GM21576 (cell line): ENCODE data around the gene GP9.
"Not testable (repeated sequence)": the region's sequence is repeated elsewhere in the genome, so short reads cannot be mapped to it uniquely, and the experiment has no call there.

Experiments
- ATAC-seq: cut with Tn5 transposase; IDR thresholded peaks from one replicate; pipeline ENCODE4 v1.9.1; 2021; ENCODE audit warnings: mild to moderate bottlenecking, moderate library complexity; ENCODE audit not compliant: unreplicated experiment

The GP9 gene

DNA sequence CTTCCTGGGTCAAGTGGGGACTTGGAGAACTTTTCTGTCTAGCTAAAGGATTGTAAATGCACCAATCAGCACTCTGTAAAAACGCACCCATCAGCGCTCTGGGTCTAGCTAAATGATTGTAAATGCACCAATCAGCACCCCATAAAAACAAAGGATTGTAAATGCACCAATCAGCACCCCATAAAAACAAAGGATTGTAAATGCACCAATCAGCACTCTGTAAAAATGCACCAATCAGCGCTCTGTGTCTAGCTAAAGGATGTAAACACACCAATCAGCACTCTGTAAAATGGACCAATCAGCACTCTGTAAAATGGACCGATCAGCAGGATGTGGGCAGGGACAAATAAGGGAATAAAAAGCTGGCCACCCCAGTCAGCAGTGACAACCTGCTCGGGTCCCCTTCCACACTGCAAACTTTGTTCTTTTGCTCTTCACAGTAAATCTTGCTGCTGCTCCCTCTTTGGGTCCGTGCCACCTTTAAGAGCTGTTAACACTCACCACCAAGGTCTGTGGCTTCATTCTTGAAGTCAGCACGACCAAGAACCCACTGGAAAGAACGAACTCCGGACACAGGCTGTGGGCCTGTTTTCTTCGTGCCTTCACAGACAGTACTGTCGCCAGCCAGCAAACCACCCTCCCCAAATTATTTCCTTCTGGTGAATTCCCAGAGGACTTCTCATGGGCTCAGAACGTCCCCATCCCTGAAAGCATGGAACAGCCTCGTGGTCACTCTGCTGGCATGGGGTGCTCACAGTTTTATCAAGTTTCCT is 8.9 kb downstream of the GP9 start:
- not testable (repeated sequence) for ATAC-seq

DNA sequence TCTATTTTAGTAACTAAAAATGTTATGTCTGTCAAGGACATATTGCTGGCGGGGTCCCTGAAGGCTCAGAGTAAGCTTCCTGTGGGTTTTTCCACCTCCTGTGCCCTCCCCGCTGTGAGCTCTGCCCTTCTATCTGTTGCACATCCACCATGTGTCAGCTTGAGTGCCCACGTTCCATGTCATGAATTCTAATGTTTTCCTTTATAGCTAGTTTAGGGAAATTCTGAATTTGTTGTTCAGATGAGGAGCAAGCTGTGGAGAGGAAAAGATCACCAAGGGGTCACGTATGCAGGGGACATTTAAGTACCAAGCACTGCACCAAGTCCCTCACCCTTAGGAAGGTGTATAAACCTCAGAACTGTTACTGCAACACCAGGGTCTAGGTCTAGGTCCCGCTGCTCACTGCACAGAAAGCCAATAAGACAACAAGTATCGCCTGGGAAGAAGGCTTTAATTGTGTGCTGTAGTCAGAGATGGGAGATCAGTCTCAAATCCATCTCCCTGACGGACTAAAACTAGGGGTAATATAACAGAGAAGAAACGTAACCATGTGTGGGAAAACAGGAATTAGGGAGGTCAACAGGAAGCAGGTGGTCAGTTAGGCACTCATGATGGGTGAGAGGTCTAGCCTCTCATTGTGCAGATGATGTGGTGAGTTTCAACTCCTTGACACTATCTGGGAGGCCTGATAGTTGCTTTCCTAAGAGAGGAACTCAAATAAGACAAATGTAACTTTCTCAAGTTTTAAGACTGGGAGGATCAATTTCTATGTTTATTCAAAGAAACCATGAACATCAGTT is 9.7 kb downstream of the GP9 start:
- no peak for ATAC-seq

DNA sequence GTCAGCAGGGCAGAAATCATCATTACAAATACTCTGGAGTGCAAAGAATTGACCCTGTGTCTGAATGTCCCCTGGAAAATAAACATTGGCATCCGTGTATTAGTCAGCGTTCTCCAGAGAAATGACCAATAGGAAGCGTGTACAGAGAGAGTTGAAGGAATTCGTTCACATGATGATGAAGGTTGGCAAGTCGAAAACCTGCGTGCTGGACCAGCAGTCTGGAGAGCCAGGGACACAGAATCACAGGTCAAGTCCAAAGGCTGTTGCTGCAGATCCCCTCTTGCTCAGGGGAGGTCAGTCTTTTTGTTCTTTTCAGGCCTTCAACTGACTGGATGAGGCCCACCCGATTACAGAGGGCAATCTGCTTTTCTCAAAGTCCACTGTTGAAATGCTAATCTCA is 16.6 kb downstream of the GP9 start:
- no peak for ATAC-seq

DNA sequence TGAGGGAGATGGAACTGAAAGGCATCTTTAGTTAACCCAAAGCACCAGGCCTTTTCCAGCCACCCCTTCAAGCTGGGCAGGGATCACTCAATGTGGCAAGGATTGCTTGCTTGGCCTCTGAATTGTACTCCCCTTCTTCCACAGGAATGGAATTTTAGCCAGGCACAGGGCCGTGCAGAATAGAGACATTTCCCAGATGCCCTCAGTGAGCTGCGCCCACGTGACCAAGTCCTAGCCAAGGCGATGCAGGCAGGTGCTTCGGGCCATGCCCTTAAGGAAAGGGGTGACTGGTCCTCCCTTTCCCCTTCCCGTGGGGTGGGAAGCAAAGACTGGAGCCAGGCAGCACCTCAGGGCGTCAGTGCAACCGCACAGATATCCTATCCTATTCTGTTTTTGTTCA is 17.9 kb downstream of the GP9 start:
- ATAC-seq: no peak

DNA sequence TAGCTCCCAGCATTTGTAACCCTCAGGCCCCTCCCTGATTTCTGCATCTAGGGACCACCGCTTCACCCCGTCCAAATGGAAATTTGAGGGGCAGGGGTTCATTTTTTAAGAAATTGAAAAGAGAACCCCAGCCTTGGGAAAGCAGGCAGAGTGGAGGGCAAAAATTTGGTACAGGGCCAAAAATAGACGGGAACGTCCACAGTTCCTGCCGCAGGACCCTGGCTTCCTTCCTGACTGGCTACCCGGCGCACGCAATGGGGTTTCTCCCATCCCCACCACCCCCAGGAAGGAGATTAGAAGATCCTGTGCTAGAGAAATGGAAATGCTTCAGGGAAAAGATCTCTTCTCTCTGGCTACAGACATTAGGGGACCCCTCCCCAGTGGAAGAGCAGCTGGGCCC is 20.9 kb downstream of the GP9 start:
- ATAC-seq: no peak

DNA sequence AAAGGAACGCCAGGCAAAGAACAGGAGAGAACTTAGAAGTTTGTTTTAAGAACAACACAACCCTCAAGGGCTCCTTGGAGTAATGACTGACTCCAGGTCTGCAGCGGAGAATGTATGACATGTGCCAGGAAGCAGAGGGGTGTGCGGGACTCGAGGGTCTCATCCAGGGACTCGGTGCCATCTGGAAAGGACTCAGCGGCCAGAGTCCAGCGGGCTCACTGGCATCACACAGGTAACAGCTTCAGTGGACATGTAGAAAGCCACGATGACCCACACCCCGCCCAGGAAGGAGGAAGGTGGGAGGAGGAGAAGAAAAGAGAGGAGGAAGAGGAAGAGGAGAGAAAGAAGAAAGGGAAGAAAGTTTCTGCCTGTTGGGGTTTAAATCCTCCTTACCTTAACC is 21.4 kb downstream of the GP9 start:
- ATAC-seq: no peak

DNA sequence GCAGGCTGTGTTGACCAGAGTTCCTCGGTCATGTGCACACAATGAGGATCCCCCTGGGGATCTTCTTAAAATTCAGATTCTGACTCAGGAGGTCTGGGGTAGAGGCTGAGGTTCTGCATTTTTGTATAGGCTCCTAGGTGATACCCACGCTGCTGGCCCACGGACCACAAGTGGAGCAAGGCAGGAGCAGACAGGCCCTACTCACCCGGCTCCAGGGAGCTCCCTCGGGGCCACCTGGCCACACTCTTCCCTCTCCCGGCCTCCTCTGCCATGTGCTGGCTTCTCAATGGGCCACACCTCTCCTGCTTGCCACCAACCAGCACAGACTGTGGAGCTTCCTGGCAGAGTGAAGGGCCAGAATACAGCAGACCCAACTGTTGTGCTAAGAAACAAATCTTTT is 23.9 kb downstream of the GP9 start:
- ATAC-seq: no peak

DNA sequence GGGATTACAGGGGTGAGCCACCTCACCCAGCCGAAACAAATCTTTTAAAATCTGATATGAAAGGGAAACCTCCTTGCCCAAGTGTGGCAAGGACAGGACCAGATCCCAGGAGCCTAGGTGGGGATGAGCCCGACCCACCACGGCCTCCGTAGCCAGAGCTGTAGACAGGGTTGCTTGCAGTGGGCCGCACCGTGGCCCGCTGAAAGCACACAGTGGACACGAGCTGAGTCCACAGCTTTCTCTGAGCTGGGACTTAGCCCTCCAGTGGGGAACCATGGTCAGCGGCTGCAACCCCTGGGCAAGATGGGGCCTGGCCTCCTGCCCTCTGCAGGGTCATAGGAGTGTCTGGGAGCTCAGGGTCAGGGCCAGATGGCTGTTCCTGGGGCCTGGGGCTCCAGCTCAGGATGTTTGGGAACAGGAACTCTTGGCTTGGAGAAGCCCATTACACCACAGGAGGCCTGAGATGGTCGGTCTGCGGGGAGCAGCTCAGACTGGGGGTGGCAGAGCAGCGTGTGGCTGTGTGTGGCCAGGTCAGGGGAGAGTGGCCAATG is 24.7 kb downstream of the GP9 start:
- ATAC-seq: no peak

DNA sequence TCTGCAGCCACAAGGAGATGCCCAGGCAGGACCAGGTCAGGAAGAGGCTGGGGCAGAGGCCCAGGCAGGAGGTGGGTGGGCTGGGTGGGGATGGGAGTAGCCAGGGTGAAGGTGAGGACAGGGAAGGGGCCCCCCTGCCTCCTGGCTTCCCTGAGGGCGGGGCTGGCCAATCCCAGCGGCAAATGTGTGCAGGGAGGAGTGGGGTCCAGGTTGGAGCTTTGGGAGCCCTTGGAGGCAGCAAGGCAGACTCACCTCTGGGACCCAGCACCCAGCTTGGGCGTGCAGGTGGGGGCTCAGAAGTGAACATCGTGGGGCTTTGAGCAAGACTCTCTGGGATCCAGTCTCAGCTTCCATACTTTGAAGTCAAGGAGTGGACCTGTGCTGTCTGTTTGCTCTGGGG is 25.2 kb downstream of the GP9 start:
- ATAC-seq: no peak

DNA sequence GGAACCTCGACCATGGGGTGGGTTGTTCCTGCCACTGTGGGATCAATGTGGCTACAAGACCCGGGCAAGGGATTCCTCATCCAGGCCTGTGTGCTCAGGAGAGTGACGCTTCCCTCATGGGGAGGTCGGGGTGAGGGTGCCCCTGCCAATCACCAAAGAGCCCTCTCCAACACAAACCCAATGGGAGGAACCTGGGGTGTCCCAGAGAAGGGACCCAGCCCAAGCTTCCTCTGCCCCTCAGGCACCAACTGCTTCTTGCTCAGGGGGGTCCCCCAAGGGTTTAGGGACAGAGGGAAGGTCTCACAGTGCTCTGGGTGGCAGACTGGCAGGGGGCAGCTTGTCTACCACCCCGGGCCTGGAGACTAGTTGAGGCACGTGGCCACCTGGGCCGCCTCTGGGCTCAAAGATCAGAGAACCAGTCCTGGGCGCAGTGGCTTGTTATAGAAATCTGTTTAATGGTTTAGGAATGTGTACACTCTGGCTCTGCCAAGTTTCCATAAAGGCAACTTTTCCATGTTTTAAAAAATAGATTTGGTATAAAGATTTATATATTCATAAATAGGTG is 26.6 kb downstream of the GP9 start:
- no peak for ATAC-seq

DNA sequence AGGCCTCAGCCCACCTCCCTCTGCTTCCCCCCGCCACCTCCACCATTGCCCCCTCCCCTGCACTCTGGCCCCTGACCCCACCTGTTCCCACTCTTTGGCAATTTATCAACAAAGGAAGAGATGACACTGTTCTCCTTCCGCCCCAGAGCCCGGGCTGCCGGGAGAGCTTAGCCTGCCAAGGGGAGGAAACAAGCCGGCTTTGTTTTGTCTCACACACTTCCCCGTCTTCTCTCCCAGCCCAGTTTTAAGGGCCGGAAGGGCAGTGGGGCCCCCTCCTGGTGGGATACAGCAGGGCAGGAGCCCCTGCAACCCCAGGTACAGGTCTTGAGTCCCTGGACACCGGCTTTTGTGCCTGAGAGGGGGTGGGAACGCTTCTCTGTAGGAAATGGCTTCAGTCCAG is 27.3 kb downstream of the GP9 start:
- not testable (repeated sequence) for ATAC-seq

DNA sequence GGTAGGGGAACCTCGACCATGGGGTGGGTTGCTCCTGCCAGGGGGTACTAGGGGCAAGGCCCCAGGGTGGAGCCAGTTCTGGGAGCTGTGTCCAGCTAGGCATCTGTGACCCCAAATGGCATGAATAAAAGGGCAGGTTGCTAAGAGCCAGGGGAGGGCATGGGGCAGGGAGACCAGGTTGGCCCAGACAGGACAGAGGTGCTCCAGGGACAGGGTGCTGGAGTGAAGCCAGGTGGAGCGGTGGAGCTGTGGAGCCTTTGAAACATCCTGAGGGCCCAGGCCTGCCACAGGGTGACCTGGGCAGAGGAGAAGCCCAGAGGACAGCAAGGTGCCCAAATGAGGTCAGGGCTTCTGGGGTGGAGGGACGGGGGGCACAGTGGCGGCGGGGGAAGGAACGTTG is 27.7 kb downstream of the GP9 start:
- ATAC-seq: not testable (repeated sequence)

DNA sequence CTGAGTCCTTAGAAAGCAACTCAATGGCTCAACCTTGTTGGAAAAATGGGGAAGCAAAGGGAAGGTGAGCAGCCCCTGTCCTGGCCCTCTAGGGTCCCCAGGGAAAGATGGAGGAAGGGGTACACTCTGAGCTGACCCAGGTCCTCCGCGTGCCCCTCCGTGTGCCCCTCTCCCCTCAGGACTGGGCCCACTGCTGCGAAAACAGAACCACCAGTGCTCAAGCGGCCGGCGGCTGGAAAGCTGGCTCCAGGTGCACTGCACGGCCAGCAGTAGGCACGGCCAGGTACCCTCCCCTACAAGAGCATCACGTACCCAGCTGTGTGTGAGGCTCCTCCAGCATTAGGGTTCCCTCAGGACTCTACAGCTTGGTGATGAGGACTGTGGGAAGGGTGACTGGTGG is 34.7 kb downstream of the GP9 start:
- ATAC-seq: no peak

DNA sequence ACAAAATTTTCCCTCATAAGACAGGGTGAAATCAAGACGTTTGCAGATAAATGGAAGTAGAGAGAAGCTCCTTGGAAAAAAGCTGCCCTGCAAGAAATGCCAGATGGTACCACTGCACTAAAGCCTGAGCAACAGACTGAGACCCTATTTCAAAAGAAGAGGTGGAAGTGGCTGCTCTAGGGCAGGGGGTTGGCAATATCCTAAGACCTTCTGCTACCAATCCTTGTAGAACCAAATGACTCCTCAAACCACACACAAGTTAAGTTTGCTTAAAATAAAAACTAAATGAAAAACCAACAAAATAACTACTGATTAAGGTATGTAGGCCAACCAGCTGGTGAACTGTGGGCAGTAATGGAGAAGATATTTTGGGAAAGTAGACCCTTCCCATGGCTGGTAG is 39.7 kb downstream of the GP9 start:
- no peak for ATAC-seq

DNA sequence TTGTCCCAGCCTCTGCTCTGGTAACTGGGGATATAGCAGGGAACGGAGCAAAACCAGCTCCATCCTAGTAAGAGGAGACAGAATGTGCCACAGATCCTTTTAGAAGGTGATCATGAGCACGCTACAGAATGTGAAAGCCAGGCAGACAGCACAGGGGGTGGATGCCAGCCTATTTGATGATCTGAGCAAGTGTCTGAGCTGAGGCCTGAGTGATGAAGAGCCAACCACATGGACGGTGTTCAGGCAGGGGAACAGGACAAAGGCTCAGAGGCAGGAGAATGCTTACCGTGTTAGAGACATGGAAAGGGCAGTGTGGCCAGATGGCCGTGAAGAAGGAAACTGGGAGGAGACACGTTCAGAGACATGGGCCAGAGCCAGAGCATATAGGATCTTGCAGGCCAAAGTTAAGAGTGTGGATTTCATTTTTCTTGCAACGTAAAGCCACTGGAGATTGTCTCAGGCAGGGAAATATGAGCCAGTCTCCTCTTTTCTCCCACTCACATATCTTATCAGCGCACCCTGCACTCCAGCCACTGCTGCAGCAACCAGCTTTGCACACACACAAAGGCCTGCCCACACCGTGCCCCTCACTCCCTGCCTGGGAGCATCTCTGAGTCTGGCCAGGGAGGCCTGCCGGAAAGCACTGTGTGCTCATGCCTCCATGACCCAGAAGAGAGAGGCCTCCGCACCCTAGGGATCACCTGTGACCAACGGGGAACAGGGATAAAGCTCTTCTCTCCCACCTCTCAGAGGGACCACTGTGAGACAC is 41.0 kb downstream of the GP9 start:
- ATAC-seq: no peak

DNA sequence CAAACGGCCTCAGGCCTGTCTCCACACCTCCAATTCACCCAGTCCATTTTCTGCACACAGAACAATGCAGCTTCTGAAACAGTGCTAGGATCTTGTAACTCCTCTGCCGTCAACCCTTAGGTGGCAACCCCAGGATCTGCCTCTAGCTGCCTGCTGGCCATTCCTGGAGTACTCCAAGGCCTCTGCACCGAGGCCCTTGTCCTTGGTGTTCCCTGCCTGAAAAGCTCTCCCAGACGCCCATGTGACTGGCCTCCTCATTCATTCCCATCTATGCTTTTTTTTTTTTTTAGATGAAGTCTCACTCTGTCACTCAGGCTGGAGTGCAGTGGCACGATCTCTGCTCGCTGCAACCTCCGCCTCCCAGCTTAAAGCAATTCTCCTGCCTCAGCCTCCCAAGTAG is 42.7 kb downstream of the GP9 start:
- no peak for ATAC-seq

DNA sequence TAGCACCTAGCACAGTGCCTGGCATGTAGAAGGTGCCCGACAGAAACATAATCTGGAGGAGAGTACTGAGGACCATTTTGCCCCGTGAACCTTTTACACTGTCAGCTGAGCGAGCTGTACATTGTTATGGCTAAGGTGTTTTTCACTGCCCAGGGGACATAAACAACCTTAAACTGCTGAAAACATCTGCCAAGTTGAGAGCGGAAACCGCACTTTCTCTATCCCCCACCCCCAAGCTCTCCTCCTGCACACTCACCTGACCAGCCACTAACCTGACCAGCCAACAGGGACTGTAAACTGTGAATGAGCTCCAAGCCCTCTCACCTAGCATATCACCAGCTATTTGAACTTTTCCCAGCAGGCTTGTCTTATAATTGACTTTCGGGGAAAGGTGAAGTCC is 43.5 kb downstream of the GP9 start:
- no peak for ATAC-seq

DNA sequence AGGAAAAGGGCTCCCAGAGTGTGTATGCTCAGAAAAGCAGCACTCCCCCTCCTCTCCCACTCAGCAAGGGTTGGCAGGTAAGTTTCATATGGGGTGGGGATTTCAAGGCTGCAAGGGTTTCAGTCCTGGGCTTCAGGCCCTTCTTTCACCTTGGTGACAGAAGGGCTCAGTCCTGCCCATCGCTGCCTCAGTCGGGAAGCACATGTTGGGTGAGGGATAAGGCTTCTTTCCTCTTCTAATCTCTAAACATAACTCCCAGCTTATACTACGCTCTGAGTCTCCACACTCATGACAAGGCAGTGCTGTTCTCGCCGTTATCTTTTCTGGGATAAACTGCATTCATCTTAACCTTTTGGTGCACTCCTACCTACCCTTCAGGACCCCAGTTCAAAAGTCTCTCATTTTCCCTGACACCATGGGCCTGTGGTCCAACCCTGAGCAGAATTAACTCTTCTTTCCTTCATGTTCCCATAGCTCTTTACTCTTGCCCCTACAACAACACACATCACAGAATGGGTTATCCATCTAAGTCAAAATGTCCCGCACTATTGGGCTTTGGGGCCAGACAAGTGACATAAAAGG is 44.0 kb downstream of the GP9 start:
- ATAC-seq: no peak

DNA sequence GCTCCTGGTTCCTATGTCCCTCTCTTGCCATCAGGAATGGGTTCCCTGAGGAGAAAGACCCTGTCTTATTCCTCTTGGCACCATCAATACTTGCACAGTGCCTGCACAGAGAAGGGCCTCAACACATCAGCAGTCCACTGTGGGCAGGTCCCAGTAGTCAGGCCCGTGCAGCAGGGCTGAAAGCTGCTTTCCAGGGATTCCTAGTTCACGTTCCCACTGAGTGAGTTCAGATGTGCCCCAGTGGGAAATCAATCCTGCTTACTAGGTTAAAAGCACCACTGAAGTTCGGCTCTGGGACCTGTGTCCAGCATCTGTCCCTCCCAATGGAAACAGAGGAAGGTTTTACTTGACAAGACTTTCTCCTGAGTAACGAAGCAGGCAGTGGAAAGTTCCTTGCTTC is 45.3 kb downstream of the GP9 start:
- no peak for ATAC-seq

DNA sequence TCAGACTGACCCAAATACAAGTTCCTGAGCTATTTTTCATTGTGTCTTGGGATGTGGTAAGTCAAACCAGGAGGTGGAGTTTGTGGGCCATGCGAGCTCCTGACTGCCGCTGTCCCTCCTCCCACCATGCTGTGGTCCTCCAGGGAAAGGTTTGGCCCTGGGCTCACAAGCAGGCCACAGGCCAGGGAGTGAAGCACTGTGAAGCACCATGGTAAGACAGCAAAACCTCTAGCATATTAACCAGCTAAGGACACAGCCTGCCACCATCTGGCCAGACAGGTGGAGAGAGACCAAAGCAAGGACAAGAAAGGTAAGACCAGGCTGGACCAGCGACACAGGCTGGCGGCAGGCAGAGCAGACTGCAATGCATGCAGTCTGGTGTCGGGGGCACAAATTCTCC is 45.7 kb downstream of the GP9 start:
- ATAC-seq: no peak
